SKM-1 (cell line): Measurements from ENCODE around the gene OAS3.

Experiments
- DNase-seq: peaks from one replicate; lab custom pipeline; 2025; ENCODE audit not compliant: unreplicated experiment; lab: John Stamatoyannopoulos, UW

Gene OAS3

GRCh38 chr12:113014565-113014964 is 76.3 kb downstream of the OAS3 start:
- no peak for DNase-seq

DNA sequence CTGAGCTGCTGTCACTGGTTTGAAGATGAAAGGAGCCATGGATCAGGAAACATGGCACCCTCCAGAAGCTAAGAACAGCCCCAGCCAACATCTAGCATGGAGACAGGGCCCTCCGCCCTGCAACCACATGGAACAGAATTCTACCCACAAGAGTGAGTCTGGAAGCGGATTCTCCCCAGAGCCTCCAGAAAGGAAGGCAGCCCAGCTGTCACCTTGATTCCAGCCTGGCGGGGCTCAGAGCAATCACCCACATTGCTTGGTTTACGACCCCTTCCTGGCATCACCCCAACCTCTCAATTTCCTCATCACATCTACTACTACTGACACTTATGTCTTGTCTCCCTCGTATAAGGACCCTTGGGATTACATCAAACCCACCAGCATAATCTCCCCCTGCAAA is 78.5 kb downstream of the OAS3 start:
- DNase-seq: no peak

- no peak for DNase-seq
Measured at GRCh38 chr12:113019025-113019424, 80.8 kb downstream of the OAS3 start.

DNA sequence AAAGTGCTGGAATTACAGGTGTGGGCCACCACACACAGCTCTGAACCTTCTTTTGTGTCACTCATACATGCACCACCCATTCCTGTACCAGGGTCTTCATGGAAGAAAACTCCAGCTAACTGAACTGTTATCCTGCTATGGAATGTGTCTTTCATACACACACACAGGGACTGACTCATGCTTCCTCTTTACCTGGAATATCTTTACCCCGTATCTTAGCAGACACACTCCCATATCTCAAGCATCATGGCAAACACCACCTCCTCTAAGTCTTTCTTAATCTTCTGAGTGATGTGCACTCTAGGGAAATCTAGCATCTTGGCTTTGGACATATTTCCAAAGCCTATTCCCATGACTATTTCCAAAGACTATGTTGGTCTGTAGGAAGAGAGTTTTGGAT is 83.2 kb downstream of the OAS3 start:
- no peak for DNase-seq
